GM18519 (cell line): ENCODE measurements around the gene CRADD.

Source experiments
- ATAC-seq: cut with Tn5 transposase; IDR thresholded peaks from one replicate; pipeline ENCODE4 v1.9.1; 2021; ENCODE audit warnings: mild to moderate bottlenecking, moderate library complexity; ENCODE audit not compliant: unreplicated experiment, low FRiP score

The CRADD gene

DNA sequence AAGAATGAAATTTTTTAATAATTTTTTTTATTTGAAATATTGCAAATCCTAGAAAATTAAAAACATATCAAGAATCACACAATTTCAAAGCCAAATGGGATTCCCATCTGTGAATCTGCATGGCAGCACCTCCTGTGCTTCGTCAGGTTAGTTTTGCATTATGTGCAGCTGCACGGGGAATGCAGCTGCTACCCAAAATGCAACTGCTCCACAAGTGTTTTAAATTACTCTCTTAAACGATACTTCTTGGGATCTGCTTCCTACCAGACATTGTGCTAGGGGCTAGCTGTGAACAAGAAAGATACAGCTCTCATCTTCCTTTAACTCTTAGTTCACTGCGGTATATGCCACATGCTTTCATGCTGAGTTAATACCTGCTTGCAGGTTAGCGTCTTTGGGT is 154.2 kb downstream of the CRADD start:
- no peak for ATAC-seq

- ATAC-seq = no peak
Observed at GRCh38 chr12:93832131-93832530, 155.0 kb downstream of the CRADD start.

GRCh38 chr12:93833946-93834345 is 156.8 kb downstream of the CRADD start:
- ATAC-seq = no peak

GRCh38 chr12:93836620-93837260 is 159.6 kb downstream of the CRADD start:
- no peak for ATAC-seq

DNA sequence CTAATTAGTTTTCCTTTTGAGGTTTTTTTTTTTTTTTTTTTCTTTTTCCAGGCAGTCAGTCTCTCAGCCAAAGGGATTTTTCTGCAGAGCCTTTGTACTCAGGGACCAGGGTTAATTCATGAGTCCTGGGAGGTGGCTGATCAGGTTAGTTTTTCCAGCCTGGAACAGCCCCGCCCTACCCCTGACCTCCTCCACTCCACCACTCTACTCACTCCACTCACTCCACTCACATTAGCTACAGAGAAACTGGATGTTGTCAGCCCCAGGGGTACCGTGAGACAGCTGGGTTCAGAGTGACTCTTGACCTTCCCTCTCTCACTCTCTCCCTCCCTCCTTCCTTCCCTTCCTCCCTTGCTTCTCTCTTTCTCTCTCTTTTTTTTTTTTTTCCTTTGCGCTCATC is 161.0 kb downstream of the CRADD start:
- no peak for ATAC-seq

- no peak for ATAC-seq
Observed at GRCh38 chr12:93839064-93839463, 161.9 kb downstream of the CRADD start.

DNA sequence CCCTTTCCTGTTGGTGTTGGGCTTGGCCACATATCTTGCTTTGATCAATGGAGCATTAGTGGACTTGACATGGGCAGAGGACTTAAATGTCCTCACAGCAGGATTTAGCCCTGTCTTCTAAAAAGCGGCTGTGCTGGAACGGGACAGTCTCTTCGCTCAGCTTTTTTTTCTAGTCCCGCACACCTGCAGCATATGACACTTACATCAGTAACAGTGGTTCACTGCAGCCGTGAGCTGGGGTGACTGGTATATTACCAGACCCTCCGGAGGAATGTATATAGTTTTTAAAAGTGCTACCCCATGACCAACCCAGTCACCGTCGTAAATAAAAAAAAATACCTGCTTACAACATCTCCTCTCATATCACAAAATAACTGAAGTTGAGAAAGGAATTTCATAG is 164.5 kb downstream of the CRADD start:
- no peak for ATAC-seq

- no peak for ATAC-seq
Observed at GRCh38 chr12:93844164-93844784, 167.1 kb downstream of the CRADD start.

DNA sequence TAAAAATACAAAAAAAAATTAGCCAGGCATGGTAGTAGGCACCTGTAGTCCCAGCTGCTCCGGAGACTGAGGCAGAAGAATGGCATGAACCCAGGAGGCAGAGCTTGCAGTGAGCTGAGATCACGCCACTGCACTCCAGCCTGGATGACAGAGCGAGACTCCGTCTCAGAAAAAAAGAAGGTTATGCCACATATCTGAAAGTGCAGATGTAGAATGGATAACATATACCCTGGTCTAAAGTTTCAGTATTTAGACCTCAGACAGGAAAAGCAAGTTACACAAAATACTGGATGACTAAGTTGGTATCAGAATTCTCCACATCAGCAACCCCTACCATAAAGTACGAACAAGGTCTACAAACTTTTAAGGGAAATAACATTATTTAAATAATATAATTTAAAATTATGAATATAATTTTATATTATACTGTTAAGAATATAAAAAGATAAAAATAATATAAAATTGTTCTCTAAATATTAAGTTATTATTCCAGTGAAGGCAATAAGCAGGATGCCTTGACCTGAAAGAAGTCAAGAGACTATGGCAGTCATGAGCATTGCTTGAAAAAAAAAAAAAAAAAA is 169.9 kb downstream of the CRADD start:
- ATAC-seq = no peak

DNA sequence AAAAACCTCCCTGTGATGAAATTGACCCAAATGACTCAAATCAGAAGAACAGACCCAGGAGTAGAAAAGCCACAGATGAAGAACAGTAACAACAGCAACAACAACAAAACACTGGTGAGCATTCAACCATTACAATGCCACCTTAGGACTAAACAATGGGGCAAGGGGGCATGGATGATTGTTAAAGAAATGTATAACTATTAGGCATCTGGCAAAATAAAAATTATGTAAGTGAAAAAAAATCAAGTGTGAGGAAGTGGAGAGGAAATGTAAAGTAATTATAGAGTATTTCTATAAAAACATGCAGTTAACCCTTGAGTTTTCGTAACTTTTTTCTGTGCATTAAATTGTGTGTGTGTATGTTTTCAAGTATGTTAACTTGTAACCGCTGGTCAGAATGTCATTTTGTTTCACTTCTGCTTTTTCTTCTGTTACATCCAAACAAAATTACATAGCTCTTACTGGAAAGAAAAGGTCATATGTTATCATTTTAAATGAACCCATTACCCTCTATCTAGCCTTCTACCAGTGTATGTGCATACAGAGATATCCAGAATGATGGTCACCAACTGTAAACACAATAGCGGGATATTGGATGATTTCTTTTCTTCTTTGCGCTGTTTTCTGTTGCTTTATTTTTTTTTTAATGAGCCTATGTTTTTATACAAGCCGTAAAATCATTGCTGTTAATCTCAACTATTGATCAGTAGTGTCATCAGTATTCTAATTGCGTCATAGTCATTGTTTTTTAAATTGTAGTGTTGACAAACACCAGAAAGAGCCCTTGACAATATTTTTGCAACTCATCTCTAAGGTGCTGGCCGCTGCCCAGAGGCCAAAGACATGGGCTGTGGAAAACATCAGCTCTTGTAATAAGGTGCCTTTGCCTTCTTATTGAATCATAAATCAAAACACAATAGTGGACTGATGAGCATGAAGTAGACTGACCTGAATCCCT is 170.6 kb downstream of the CRADD start:
- ATAC-seq = peak; percentile 67

- no peak for ATAC-seq
Observed at GRCh38 chr12:93848523-93849101, 171.4 kb downstream of the CRADD start.

GRCh38 chr12:93849946-93850345 is 172.8 kb downstream of the CRADD start:
- no peak for ATAC-seq

GRCh38 chr12:93850481-93851256 is 173.5 kb downstream of the CRADD start:
- no peak for ATAC-seq

DNA sequence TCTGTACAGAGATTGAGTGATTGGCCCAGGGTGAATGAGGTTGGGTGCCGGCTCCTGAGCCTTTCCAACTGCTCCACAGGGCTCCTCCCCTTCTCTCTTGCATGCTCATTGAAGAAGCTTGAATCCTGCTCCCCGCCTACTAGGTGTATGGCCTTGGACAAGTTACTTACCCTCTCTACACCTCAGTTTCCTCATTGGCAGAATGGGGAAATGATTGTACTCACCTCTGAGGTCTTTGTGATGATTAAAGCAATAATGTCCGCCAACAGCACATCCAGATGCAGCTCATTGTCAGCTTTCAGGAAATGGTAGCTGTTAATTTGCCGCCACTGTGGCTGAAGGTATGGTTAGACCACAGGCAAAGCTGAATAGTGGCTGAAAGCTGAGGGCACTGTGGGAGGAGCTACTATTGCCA is 174.1 kb downstream of the CRADD start:
- ATAC-seq = no peak

DNA sequence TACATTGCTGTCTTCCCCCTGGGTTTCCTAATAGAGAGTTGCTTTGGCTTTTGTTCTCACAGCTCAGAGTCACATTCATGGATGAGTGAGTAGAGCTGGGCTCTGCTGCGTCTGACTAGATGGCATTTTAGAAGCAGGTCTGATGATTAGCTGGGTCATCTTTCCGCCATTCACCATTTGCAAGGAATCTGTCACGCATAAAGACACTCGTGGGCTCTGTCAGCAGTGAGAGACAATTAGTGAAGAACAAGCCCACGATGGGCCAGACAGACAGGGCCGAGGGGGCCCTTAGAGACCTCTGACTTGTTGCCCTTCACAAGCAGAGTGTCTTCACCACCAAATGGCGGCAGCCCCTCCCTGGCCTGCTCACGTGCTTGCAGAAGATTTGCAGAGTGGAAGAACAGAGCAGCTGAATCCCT is 175.0 kb downstream of the CRADD start:
- no peak for ATAC-seq

GRCh38 chr12:93853698-93854478 is 176.7 kb downstream of the CRADD start:
- no peak for ATAC-seq

GRCh38 chr12:93855261-93855660 is 178.1 kb downstream of the CRADD start:
- ATAC-seq = no peak

GRCh38 chr12:93856611-93857010 is 179.4 kb downstream of the CRADD start:
- ATAC-seq = no peak

DNA sequence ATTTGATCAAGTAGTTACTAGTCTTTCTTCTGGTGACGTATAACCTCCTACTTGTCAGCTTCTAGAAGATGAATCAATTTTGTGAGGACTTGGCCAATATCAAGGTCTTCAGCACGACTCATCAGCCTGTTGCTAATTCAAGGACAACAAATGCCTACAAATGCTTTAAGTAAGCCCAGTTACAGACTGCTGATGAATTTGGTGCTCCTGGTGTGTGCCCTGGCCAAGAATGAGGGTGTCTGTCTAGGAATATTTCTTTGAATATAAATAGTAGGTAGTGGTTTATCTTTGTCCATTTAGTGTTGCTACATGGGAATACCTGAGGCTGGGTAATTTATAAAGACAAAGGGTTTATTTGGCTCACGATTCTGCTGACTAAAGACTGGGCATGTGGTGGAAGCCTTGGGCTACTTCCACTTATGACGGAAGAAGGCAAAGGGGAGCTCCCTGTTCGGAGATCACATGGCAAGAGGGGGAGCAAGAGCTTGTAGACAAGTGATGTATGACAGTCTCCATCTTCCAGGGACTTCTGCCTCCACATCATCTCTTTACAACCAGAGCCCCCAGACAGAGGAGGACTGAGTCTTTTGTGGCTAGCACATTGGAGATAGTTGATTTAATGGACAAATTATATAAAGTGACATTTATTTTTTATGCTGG is 180.2 kb downstream of the CRADD start:
- no peak for ATAC-seq
